ENCODE measurements around the gene DBNL. TPM values are rescaled to one million over a fixed set of nuclear protein-coding genes. Genes with fewer than 3 reads are reported as not detected.
A peak's percentile ranks its signal among the peaks of the same experiment; 100 is the strongest.

Gene DBNL
- total RNA-seq, 3 donors from 2014 or later (not counting 1 experiment from before 2014, with no cell fraction given), result 123 to 129 (median 129) TPM

DNA sequence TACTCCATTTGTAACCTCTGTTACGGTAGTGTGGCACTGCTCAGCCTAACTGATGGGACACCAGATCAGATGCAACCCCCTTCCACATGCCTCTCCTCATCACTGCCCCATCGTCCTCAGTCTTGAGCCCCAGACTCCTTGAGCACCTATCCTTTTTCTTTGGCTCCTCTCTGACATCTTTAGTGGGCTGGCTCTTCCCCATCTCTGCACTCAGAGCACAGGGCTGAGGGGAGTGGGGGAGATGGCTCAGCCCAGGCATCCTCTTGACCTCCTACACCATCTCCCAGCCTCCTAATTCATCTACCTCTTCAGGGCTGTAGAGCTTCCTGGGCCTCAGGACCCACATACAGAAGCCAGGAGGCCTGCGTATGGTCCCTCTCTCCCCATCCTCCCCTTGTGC, 39.3 kb downstream of the DBNL start:
- ATAC-seq, result no peak
- DNase-seq, result no peak
- 93% methylated on average over 3 of the region's 3 CpGs for WGBS (ENCODE audit: insufficient coverage)

GRCh38 chr7:44084701-44085100, 40.2 kb downstream of the DBNL start:
- Mint-ChIP-seq H3K9me3 (no peaks in the 10 kb centered on the region), H3K27ac (no peak overlapping the region), H3K4me1 (peaks cover 23 to 24% of the 10 kb centered on the region in 2 donors), H3K36me3 (no peaks in the 10 kb centered on the region), H3K4me3 (no peak overlapping the region), H3K27me3 (ENCODE audit: low read depth in 2 of 2) (no peaks in the 10 kb centered on the region)
- Histone ChIP-seq H3K9me3 (ENCODE audit: control insufficient read depth, insufficient read depth, low read length) (no peaks in the 10 kb centered on the region), H3K4me3 (ENCODE audit: low read length) (no peak overlapping the region), H3K27me3 (ENCODE audit: control insufficient read depth, insufficient read depth, low read length) (no peaks in the 10 kb centered on the region), H3K27ac (ENCODE audit: low read length) (no peak overlapping the region), H3K36me3 (ENCODE audit: control insufficient read depth, insufficient read depth, low read length) (peaks cover 9% of the 10 kb centered on the region), H3K4me1 (ENCODE audit: control insufficient read depth, insufficient read depth, low read length) (peaks cover 24% of the 10 kb centered on the region)
- DNase-seq (no peak), ATAC-seq (no peak)
- TF ChIP-seq, protein P1, sequence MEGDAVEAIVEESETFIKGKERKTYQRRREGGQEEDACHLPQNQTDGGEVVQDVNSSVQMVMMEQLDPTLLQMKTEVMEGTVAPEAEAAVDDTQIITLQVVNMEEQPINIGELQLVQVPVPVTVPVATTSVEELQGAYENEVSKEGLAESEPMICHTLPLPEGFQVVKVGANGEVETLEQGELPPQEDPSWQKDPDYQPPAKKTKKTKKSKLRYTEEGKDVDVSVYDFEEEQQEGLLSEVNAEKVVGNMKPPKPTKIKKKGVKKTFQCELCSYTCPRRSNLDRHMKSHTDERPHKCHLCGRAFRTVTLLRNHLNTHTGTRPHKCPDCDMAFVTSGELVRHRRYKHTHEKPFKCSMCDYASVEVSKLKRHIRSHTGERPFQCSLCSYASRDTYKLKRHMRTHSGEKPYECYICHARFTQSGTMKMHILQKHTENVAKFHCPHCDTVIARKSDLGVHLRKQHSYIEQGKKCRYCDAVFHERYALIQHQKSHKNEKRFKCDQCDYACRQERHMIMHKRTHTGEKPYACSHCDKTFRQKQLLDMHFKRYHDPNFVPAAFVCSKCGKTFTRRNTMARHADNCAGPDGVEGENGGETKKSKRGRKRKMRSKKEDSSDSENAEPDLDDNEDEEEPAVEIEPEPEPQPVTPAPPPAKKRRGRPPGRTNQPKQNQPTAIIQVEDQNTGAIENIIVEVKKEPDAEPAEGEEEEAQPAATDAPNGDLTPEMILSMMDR (IDR thresholded peaks at IDR 0.05), result no peak
- intact Hi-C loops (cut with micrococcal nuclease), result loop anchor here (5.0 kb wide), 3 partner anchors 37 to 1028 kb away; partner anchors contain the start of genes TBRG4 and YKT6
- 74% methylated on average over 4 of the region's 4 CpGs for WGBS (ENCODE audit: insufficient coverage)

More for the DNA sequence above, 39.3 kb downstream of the DBNL start:
- no peaks in the 10 kb centered on the region for H3K9me3 ChIP-seq (ENCODE audit: control insufficient read depth, insufficient read depth, low read length)
- H3K27ac Mint-ChIP-seq, result peak overlapping the region; percentile 93
- H3K36me3 Mint-ChIP-seq, result no peaks in the 10 kb centered on the region
- no peak overlapping the region for H3K27ac ChIP-seq (ENCODE audit: low read length)
- intact Hi-C loops (cut with micrococcal nuclease), result loop anchor here (5.0 kb wide), 3 partner anchors 36 to 1029 kb away; partner anchors contain the start of genes TBRG4 and YKT6
- no peaks in the 10 kb centered on the region for H3K9me3 Mint-ChIP-seq
- no peaks in the 10 kb centered on the region for H3K27me3 ChIP-seq (ENCODE audit: control insufficient read depth, insufficient read depth, low read length)
- no peak overlapping the region for H3K4me3 ChIP-seq (ENCODE audit: low read length)
- peaks cover 17% of the 10 kb centered on the region for H3K36me3 ChIP-seq (ENCODE audit: control insufficient read depth, insufficient read depth, low read length)
- peak overlapping the region; percentile 94 for H3K4me3 Mint-ChIP-seq
- no peaks in the 10 kb centered on the region for H3K27me3 Mint-ChIP-seq (ENCODE audit: low read depth in 2 of 2)
- TF ChIP-seq, protein P1 (IDR thresholded peaks at IDR 0.05), result no peak
- peaks cover 23 to 24% of the 10 kb centered on the region in 2 donors for H3K4me1 Mint-ChIP-seq
- peaks cover 28% of the 10 kb centered on the region for H3K4me1 ChIP-seq (ENCODE audit: control insufficient read depth, insufficient read depth, low read length)

- Mint-ChIP-seq H3K4me1 (peaks cover 23 to 24% of the 10 kb centered on the region in 2 donors), H3K4me3 (no peak overlapping the region), H3K27me3 (ENCODE audit: low read depth in 2 of 2) (peaks cover 0 to 1% of the 10 kb centered on the region in 2 donors), H3K27ac (no peak overlapping the region), H3K9me3 (no peaks in the 10 kb centered on the region), H3K36me3 (no peaks in the 10 kb centered on the region)
- no peak overlapping the region for H3K27ac ChIP-seq (ENCODE audit: low read length)
- H3K4me3 ChIP-seq (ENCODE audit: low read length), result no peak overlapping the region
- peaks cover under 1% of the 10 kb centered on the region for H3K36me3 ChIP-seq (ENCODE audit: control insufficient read depth, insufficient read depth, low read length)
- 100% methylated on average over 3 of the region's 3 CpGs for WGBS (ENCODE audit: insufficient coverage)
- TF ChIP-seq, protein P1 (IDR thresholded peaks at IDR 0.05), result no peak
- intact Hi-C loops (cut with micrococcal nuclease), result no loop called here
- no peaks in the 10 kb centered on the region for H3K27me3 ChIP-seq (ENCODE audit: control insufficient read depth, insufficient read depth, low read length)
- no peak for ATAC-seq
- no peak for DNase-seq
- peaks cover 15% of the 10 kb centered on the region for H3K4me1 ChIP-seq (ENCODE audit: control insufficient read depth, insufficient read depth, low read length)
- no peaks in the 10 kb centered on the region for H3K9me3 ChIP-seq (ENCODE audit: control insufficient read depth, insufficient read depth, low read length)
These were observed 41.0 kb downstream of the DBNL start for GRCh38 chr7:44085546-44085945.

- TF ChIP-seq, protein P1 (IDR thresholded peaks at IDR 0.05), result no peak
- Histone ChIP-seq H3K36me3 (ENCODE audit: control insufficient read depth, insufficient read depth, low read length) (no peaks in the 10 kb centered on the region), H3K9me3 (ENCODE audit: control insufficient read depth, insufficient read depth, low read length) (no peaks in the 10 kb centered on the region), H3K27me3 (ENCODE audit: control insufficient read depth, insufficient read depth, low read length) (no peaks in the 10 kb centered on the region), H3K4me1 (ENCODE audit: control insufficient read depth, insufficient read depth, low read length) (peaks cover 4% of the 10 kb centered on the region), H3K4me3 (ENCODE audit: low read length) (no peak overlapping the region), H3K27ac (ENCODE audit: low read length) (no peak overlapping the region)
- ATAC-seq, result no peak
- Mint-ChIP-seq H3K9me3 (no peaks in the 10 kb centered on the region), H3K27me3 (ENCODE audit: low read depth in 2 of 2) (peaks cover 3 to 6% of the 10 kb centered on the region in 2 donors), H3K27ac (no peak overlapping the region), H3K4me1 (peaks cover 13 to 14% of the 10 kb centered on the region in 2 donors), H3K36me3 (no peaks in the 10 kb centered on the region), H3K4me3 (no peak overlapping the region)
- no peak for DNase-seq
- 96% methylated on average over 3 of the region's 3 CpGs for WGBS (ENCODE audit: insufficient coverage)
- intact Hi-C loops (cut with micrococcal nuclease), result no loop called here
These were observed 42.1 kb downstream of the DBNL start for GRCh38 chr7:44086627-44087026.

Data from natural killer cell (primary cell).